ENCODE measurements around the gene TMEM50A. TPM values are rescaled to one million over a fixed set of nuclear protein-coding genes. Genes with fewer than 3 reads are reported as not detected.
A peak's percentile ranks its signal among the peaks of the same experiment; 100 is the strongest.
"Not testable (repeated sequence)": the region's sequence is repeated elsewhere in the genome, so short reads cannot be mapped to it uniquely, and the experiment has no call there.

TMEM50A gene
- 10 to 100 TPM; 67.2 to 71.7 TPM for total RNA-seq

DNA sequence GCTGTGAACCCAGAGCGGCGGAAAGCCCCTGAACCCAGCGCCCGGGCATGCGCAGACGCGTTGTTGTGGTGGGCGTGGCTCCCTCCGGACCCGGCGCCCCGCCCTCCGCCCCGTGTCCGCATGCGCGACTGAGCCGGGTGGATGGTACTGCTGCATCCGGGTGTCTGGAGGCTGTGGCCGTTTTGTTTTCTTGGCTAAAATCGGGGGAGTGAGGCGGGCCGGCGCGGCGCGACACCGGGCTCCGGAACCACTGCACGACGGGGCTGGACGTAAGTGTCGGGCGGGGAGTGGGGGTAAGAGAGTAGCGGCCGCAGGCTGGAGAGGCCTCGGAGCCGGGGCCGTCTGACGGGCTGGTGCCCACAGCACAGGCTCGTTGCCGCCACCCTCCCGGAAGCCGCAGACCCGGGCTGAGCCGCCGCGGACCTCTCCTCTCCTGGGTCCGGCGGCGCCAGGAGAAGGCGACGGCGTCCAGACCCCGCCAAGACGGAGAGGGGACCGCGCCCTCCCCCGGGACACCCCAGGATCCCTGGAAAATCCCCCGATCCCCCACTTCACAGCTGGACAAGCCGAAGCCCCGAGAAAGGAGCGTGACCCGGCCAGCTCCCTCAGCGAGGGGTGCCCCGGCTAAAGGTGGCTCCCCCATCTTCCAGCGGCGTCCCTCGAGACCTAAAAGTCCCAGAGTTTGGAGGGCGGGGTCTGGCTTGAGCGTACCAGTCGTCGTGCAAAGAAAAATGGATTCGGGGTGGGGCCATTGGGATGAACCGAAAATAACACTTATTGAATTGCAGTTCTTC, at the start of gene TMEM50A:
TMEM50A (plus strand) TSS at position 147 of the 794 bp plus-strand sequence. CDS start 2,153 bp downstream, outside the sequence.
- H3K36me3 ChIP-seq = peaks cover 8% of the 10 kb centered on the region
- H3K4me1 ChIP-seq = peaks cover 0 to 17% of the 10 kb centered on the region in 2 donors
- no peaks in the 10 kb centered on the region for H3K9me3 ChIP-seq
- H3K27me3 ChIP-seq = no peaks in the 10 kb centered on the region
- H3K27ac ChIP-seq = peak within 1 kb of the TSS; percentile 95
- DNase-seq (ENCODE audit: low spot score) = peak; percentile 92
- TF ChIP-seq, protein P1, sequence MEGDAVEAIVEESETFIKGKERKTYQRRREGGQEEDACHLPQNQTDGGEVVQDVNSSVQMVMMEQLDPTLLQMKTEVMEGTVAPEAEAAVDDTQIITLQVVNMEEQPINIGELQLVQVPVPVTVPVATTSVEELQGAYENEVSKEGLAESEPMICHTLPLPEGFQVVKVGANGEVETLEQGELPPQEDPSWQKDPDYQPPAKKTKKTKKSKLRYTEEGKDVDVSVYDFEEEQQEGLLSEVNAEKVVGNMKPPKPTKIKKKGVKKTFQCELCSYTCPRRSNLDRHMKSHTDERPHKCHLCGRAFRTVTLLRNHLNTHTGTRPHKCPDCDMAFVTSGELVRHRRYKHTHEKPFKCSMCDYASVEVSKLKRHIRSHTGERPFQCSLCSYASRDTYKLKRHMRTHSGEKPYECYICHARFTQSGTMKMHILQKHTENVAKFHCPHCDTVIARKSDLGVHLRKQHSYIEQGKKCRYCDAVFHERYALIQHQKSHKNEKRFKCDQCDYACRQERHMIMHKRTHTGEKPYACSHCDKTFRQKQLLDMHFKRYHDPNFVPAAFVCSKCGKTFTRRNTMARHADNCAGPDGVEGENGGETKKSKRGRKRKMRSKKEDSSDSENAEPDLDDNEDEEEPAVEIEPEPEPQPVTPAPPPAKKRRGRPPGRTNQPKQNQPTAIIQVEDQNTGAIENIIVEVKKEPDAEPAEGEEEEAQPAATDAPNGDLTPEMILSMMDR (IDR thresholded peaks at IDR 0.05) = no peak
- peak within 1 kb of the TSS; percentile 65 to 92 for H3K4me3 ChIP-seq

DNA sequence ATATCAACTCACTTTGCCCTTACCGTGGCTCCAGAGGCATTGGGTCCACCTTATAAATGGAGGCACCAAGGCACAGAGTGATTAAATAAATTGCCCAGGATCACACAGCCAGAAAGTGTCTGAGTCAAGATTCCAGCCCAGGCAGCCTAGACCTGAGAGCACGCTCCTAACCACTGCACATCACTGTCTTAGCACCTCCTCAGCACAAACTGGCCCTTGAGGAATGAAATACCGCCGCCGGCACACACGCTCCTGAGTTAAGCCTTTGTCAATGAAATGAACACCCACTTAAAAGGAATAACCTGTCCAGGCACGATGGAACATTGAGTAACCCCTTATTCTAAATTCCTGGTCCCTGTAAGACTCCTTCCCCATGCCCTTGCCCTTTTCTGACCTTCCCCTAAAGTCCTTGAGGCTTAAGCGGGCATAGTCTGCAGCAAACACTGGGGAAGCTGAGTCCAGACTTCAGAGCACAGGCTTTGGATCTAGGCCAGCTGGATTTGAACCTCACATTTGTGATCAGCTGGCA, 49.5 kb upstream of the TMEM50A start:
- not testable (repeated sequence) for DNase-seq (ENCODE audit: low spot score); H3K4me1 ChIP-seq; H3K27me3 ChIP-seq; H3K9me3 ChIP-seq; H3K4me3 ChIP-seq; H3K27ac ChIP-seq; H3K36me3 ChIP-seq

DNA sequence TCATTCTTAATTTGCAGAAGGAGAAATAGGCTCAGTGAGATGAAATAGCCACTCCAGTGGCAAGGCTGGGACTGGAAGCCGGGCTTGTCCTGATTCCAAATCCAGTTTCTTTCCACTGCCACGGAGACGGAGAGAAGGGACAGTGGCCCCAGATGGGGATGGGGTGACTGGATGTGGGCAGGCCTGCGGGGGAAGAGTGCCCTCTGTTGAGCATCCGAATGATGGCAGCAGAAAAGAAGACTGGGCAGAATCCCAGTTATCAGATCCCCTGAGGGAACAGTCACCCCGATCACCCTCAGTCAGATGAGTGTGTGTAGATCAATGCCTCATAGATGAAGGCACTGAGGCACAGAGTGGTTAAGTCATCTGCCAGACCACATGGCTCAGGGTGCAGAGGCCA, 48.1 kb upstream of the TMEM50A start:
- not testable (repeated sequence) for H3K27ac ChIP-seq; H3K9me3 ChIP-seq; H3K27me3 ChIP-seq; DNase-seq (ENCODE audit: low spot score); H3K4me3 ChIP-seq; H3K36me3 ChIP-seq; H3K4me1 ChIP-seq

DNA sequence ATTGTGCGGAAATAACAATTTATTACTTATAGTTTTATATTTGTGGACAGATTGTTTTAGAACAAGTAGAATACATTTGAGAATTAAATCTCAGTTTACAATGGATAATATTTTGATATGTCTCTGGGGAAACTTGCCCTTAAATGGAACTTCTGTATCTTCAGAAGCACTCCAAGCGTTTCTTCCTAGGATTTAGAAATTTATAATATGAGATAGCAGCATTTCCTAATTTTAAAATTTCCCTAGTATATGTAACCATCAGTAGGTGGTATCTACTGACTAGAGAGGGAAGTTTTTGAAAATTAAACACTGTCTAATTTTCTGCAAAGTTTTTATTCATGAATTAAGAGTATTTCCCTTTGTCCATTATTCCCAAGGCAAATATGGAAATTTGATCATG, 44.7 kb upstream of the TMEM50A start:
- not testable (repeated sequence) for H3K9me3 ChIP-seq; H3K4me1 ChIP-seq; H3K27me3 ChIP-seq; DNase-seq (ENCODE audit: low spot score); H3K27ac ChIP-seq; H3K36me3 ChIP-seq; H3K4me3 ChIP-seq

DNA sequence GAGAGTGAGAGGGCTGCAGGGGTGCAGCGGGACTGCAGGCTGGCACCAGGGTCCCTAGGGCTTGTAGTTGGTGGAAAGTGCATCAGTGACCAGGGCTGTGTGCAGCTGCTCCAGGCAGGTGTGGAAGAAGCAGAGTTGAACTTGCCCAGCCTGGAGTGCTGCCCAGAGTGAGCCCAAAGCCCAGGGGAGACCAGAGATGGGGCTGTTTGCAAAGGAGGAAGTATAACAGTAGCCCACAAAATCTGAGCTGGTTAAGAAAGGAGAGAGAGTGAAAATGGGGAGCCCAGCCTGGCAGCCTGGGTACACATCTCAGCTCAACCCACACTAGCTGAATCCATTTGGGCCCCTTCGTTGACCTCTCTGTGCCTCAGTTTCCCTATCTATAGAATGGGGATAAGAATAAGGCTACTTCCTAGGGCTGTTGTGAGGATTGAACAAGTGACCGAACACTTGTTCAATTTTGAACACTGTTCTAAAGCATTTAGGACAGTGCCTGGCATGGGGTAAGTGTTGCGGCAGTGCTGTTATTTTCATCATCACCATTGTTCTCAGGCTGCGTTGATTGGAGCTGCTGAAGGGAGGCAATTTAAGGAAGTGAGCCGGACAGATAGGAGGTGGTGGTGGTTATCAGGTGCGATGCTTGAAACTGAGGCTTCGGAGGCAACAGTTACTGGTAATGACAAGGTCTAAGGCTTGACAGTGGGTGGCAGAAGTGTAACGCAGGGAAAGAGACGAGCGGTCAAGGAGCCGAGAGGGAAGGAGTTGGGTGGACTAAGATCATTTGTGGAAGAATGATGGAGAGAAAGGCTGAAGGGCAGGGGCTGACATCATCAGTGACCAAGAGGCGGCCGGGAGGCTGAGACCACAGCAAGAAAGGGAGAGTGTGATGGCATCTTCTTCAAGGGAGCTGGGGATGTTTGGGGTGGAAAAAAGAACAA, 43.0 kb upstream of the TMEM50A start:
- H3K4me3 ChIP-seq; H3K36me3 ChIP-seq; DNase-seq (ENCODE audit: low spot score); H3K27me3 ChIP-seq; H3K9me3 ChIP-seq; H3K4me1 ChIP-seq; H3K27ac ChIP-seq: not testable (repeated sequence)

DNA sequence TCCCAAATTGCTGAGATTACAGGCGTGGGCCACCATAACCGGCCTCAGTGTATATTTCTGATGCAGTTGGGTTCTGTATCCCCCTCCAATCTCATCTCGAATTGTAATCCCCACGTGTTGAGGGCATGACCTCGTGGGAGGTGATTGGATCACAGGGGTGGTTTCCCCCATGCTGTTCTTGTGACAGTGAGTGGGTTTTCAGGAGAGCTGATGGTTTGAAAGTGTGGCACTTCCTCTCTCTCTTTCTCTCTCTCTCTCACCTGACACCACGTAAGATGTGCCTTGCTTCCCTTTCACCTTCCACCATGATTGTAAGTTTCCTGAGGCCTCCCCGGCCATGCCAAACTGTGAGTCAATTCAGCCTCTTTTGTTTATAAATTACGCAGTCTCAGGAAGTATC, 41.6 kb upstream of the TMEM50A start:
- not testable (repeated sequence) for DNase-seq (ENCODE audit: low spot score); H3K36me3 ChIP-seq; H3K27ac ChIP-seq; H3K4me3 ChIP-seq; H3K27me3 ChIP-seq; H3K4me1 ChIP-seq; H3K9me3 ChIP-seq

DNA sequence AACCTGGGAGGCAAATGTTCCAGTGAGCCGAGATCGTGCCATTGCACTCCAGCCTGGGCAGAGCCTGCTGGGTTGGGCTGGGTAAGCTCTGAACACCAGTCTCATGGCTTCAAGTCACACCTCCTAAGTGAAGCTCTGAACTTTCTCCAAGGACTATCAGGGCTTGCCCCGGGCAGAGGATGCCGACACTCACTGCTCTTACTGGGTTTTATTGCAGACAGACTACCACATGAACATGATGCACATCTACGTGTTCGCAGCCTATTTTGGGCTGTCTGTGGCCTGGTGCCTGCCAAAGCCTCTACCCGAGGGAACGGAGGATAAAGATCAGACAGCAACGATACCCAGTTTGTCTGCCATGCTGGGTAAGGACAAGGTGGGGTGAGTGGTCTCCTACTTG, 37.4 kb upstream of the TMEM50A start:
- H3K4me1 ChIP-seq; H3K4me3 ChIP-seq; DNase-seq (ENCODE audit: low spot score); H3K36me3 ChIP-seq; H3K9me3 ChIP-seq; H3K27me3 ChIP-seq: not testable (repeated sequence)
- peak overlapping the region; percentile 62 to 64 for H3K27ac ChIP-seq

DNA sequence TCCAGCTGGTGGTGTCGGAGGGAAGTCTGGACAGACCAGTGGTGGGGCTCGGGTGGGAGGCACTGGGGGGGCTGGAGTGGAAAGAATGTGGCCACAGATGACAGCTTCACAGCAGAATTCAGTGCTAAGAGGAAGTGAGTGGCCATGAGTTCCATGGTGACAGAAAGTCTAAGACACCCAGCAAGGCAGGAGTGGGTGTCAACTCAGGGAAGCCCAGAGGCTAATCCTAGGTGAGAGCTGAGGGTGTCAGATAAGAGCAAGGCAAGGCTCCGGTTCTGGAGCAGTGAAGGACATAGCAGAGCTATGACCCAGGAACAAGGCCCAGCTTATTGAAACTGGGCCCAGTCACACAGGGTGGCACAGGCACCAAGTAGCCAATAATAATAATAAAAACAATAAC, 35.8 kb upstream of the TMEM50A start:
- not testable (repeated sequence) for H3K4me3 ChIP-seq; DNase-seq (ENCODE audit: low spot score); H3K4me1 ChIP-seq; H3K9me3 ChIP-seq; H3K27me3 ChIP-seq; H3K36me3 ChIP-seq
- peak overlapping the region in 1 of 2 donors; percentile 26 for H3K27ac ChIP-seq

DNA sequence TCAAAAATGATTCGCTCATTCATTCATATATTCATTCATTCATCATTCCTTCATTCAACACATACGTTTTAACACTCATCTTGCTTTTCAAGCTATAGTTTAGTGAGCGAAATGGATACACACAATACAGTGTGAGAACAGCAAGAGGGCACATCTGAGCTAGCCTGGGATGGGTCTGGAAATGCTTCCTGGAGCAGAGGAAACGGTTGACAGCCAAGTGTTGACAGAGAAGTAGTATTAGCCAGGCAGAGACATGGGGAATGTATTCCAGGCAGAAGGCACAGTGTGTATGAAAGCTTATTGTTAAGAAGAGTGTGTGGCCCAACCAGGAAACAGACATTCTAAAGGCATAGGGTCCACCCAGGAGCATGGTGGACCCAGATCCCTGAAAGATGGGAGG, 33.2 kb upstream of the TMEM50A start:
- not testable (repeated sequence) for H3K36me3 ChIP-seq; H3K9me3 ChIP-seq; H3K27ac ChIP-seq; DNase-seq (ENCODE audit: low spot score); H3K27me3 ChIP-seq; H3K4me3 ChIP-seq; H3K4me1 ChIP-seq
- TF ChIP-seq, protein P1 (IDR thresholded peaks at IDR 0.05) = peak in 1 of 2 donors; percentile 27

DNA sequence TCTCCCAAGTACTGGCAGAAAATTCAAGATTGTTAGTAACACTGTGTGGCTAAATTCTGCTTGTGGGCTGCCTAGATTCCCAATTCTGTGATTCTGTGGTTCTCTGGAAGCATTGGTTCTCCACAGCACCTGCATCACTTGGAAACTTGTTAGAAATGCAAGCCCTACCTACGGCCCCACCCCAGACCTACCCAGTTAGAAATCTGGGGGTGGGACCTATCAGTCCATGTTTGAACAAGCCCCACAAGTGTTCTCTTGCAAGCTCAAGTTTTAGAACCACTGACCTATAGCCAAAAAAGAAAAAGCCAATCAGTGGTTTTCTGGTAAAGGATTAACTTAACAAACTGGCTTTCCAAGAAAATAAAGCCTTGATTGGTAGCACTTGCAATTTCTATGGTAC, 30.0 kb upstream of the TMEM50A start:
- not testable (repeated sequence) for DNase-seq (ENCODE audit: low spot score)

DNA sequence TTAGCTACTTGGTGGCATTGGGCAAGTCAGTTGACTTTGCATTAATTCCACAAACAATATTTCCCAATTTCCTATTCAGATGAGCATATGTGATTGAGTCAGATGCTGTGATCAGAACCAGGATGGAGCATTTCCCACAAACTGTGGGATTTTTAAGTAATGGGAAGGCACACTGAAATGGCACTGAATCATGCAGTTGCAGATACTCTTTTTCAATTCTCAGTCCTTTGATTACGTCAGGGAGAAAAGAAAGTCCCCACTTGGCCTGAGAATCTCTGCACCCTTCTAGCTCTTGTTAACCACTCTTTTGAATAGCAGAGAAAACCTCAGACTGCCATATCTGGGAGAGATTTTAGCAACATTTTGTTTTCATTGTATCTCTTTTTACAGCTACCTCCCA, 29.0 kb upstream of the TMEM50A start:
- not testable (repeated sequence) for H3K27me3 ChIP-seq; DNase-seq (ENCODE audit: low spot score)

More for the DNA sequence above, 30.0 kb upstream of the TMEM50A start:
- H3K27ac ChIP-seq, H3K27me3 ChIP-seq, H3K9me3 ChIP-seq, H3K36me3 ChIP-seq, H3K4me1 ChIP-seq, H3K4me3 ChIP-seq: not testable (repeated sequence)

DNA sequence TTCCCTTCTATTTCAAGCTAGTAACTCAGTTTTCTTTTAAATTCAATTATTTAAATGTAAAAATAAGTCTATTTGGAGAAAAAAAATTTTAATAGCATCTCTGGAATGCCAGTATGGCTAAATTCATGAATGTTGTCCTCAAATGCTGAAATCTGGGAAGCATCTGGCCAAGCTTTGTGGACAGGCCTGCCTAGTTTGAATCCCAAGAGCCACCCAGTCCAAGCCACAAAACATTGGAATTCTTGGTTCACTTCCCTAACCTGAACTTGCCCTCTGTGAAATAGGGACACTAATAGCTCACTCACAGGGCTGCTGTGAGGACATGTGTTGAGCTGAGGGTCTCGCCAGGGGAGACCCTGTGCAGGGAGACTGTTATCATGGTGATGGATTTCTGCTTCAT, 28.6 kb upstream of the TMEM50A start:
- H3K27ac ChIP-seq; H3K36me3 ChIP-seq; H3K27me3 ChIP-seq; H3K4me1 ChIP-seq; H3K4me3 ChIP-seq; H3K9me3 ChIP-seq; DNase-seq (ENCODE audit: low spot score): not testable (repeated sequence)

More for the DNA sequence above, 29.0 kb upstream of the TMEM50A start:
- H3K27ac ChIP-seq, H3K36me3 ChIP-seq, H3K9me3 ChIP-seq, H3K4me1 ChIP-seq, H3K4me3 ChIP-seq: not testable (repeated sequence)
